Pancreas (tissue), 10 donors: Measurements from ENCODE around the gene NBDY. TPM values are rescaled to one million over a fixed set of nuclear protein-coding genes. Genes with fewer than 3 reads are reported as not detected.
A peak's percentile ranks its signal among the peaks of the same experiment; 100 is the strongest.
"Not testable (repeated sequence)": the region's sequence is repeated elsewhere in the genome, so short reads cannot be mapped to it uniquely, and the experiment has no call there.

Experiments
- ATAC-seq, 4 donors: fragments of 200-7000 bp; cut with Tn5 transposase; one replicate each; pipeline versions ENCODE4 v1.8.0 to v1.9.1; 2020; ENCODE audit warnings: mild to moderate bottlenecking in 4 of 4, moderate library complexity in 4 of 4
- DNase-seq, 6 donors: peaks; one replicate each; pipeline ENCODE4 v3.0.0-alpha.2; 2020
- FAIRE-seq: peaks from 2 replicates; lab custom pipeline; 2012; peaks lifted over from hg19 to GRCh38; lab: Jason Lieb, UNC
- H3K27ac ChIP-seq, 4 donors: fragments of 200-600 bp; sonication (generic); 1 replicate in 3 of 4; 2 replicates in 1 of 4; pipeline versions ENCODE4 v1.5.0 to v1.8.0; 2020
- H3K27me3 ChIP-seq, 4 donors: fragments of 200-600 bp; one replicate each; pipeline ENCODE4 v1.8.0; 2021
- H3K36me3 ChIP-seq, 3 donors: fragments of 200-600 bp; sonication (generic) in 1 of 3; one replicate each; pipeline versions ENCODE4 v1.5.0 to v1.8.0; 2020 to 2021
- H3K4me1 ChIP-seq, 3 donors: fragments of 200-600 bp; one replicate each; pipeline ENCODE4 v1.8.0; 2021
- H3K4me3 ChIP-seq, 4 donors: fragments of 200-600 bp; sonication (generic) in 2 of 4; one replicate each; pipeline versions ENCODE4 v1.5.0 to v1.8.0; 2020 to 2021
- H3K9me3 ChIP-seq, 4 donors: fragments of 200-600 bp; one replicate each; pipeline ENCODE4 v1.8.0; 2021
- CTCF ChIP-seq, 4 donors: fragments of 200-600 bp; sonication (generic) in 3 of 4; IDR thresholded peaks; one replicate each; pipeline versions ENCODE4 v1.5.0 to v1.8.0; 2021; ENCODE audit warnings: antibody characterized with exemption in 4 of 4
- WGBS, 2 donors: extraction: QIAGEN DNeasy Blood & Tissue Kit; methylation state at CpG; one replicate each; pipeline ENCODE4 v1.1.7; 2013; 5-methylcytosine and 5-hydroxymethylcytosine counted together
- intact Hi-C, 3 donors: fragments of 100-400 bp; cut with DNase I; formaldehyde crosslinking; loops; one replicate each; pipeline versions ENCODE4 v1.11.1 to v1.14.2; 2022
- polyA plus RNA-seq, 2 donors: library from polyadenylated mRNA; stranded (reverse); fragments of 200-250 nt; gene quantifications; one replicate each; pipeline ENCODE4 v1.2.3, GENCODE V29; 2013
- total RNA-seq, 6 donors: library from RNA; stranded (reverse); fragmentation: NEBNext Ultra II Directional in 4 of 6; extraction: Animal tissue kit (Norgen Biotek cat#: 25700) in 4 of 6; gene quantifications; one replicate each; pipeline versions ENCODE4 v1.2.1 to v1.2.4, GENCODE V29; 2021 to 2023
- donor health status: healthy with polysubstance abuse.
- donor health status: DM: no; HTN: no; CAD: no; lungs with moderate emphysema.
- donor health status: DM: no; HTN: no; CAD: no.
- donor health status: control.
- donor health status: control.
- donor health status: Bipolar disorder and iron deficiency.
- donor health status: DM: yes; HTN: yes; CAD: no.
- donor health status: DM: no; HTN: no; CAD: no.
- donor health status: DM: no; HTN: no; CAD: no.
- donor health status: DM: yes; HTN: yes; CAD: no.

The NBDY gene
- total and polyA plus RNA-seq, 8 donors = 7.0 to 22.8 (median 9.1) TPM

DNA sequence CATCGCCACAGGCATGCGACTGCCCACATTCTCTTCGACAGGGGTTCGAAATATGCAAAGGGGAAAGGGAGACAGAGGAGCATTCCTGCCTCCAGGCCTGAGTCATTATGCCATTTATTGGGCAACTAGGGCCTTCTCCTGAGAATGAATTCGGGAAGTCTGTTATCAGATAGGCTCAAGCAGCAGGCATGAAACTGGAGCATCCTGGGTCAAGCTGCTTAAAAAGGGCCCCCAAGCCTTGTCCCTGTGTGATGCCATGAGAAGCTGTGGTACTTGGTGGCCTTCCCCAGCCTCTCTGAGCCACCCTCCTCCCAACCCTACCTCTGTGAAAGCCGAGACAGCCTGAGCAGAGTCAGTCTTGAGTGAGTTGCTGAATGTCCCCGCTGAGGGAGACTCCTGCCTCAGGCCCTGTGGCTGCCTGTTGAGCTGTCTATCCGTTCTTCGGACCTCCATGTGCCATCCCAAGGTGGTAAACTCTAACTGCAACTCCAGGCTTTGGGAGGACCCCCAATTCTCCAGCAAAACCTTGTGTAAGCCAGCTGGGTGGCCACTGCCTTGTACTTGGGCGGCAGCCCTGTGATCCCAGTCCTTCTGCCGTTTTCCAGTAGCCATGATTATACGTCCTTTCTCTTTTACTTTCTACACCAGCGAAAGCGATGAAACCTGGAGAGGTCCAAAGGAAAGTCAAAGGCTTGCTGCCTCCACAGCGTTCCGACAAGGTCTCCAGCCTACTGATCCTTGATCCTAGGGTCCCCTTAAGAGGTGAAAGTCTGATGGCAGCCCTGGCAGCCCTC lies 37.7 kb downstream of the NBDY start:
- Histone ChIP-seq H3K9me3 (no peaks in the 10 kb centered on the region), H3K4me1 (peaks cover 0 to 7% (median 3%) of the 10 kb centered on the region in 3 donors), H3K27me3 (no peaks in the 10 kb centered on the region), H3K27ac (no peak overlapping the region), H3K4me3 (peak overlapping the region; percentile 26 to 59 (median 46)), H3K36me3 (no peaks in the 10 kb centered on the region)
- peak in 2 of 6 donors; percentile 12 to 32 for DNase-seq
- FAIRE-seq = no peak
- WGBS, 2 donors = 57 to 94% methylated on average over 16 of the region's 16 CpGs
- no peak for ATAC-seq
- TF ChIP-seq CTCF (IDR thresholded peaks at IDR 0.05) = no peak
- intact Hi-C loops = no loop called here

GRCh38 chrX:56767348-56768119 lies 38.5 kb downstream of the NBDY start:
- FAIRE-seq, intact Hi-C loops, H3K27ac ChIP-seq: not testable (repeated sequence)

DNA sequence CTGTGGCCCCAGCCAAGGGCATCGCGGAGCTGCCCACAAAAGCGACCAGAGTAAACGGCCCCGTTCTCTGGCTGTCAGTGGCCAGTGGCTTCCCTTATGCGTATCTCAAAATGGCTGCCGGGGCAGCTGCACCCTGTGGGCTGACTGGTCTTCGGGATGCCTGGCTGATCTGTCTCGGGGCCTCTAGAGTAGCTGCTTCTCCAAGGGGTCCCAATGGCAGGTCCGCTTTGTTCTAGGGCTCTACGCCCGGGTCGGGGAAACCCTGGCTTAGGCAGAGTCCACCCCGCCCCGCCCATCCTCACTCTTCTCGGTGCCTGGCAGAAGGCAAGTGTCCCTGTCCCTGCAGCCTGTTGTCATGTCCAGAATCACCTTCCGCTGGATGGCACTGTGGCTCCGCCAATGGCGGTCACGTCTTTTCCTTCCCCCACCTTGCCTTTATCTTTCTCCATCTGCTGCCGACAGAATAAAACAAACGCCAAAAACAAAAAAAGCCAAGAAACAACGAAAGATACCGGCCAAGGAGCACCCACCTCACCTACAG lies 39.1 kb downstream of the NBDY start:
- H3K36me3 ChIP-seq, H3K4me3 ChIP-seq, H3K27me3 ChIP-seq, H3K4me1 ChIP-seq, H3K27ac ChIP-seq, intact Hi-C loops, H3K9me3 ChIP-seq, DNase-seq: not testable (repeated sequence)
- FAIRE-seq = peak; percentile 99
- WGBS, 2 donors = no CpG with 5 or more reads among the region's 24 CpGs
- ATAC-seq = peak; percentile 49 to 77 (median 70)

More at GRCh38 chrX:56767348-56768119, 38.5 kb downstream of the NBDY start:
- DNase-seq (peak in 4 of 6 donors; percentile 34 to 86 (median 51)), ATAC-seq (peak; percentile 71 to 86 (median 79))
- H3K27me3 ChIP-seq, H3K9me3 ChIP-seq, H3K4me1 ChIP-seq, H3K36me3 ChIP-seq: not testable (repeated sequence)
- H3K4me3 ChIP-seq = peak overlapping the region; percentile 26 to 59 (median 46)
- whole genome bisulfite sequencing, 2 donors = 59 to 86% methylated on average over 24 to 30 of the region's 45 CpGs

DNA sequence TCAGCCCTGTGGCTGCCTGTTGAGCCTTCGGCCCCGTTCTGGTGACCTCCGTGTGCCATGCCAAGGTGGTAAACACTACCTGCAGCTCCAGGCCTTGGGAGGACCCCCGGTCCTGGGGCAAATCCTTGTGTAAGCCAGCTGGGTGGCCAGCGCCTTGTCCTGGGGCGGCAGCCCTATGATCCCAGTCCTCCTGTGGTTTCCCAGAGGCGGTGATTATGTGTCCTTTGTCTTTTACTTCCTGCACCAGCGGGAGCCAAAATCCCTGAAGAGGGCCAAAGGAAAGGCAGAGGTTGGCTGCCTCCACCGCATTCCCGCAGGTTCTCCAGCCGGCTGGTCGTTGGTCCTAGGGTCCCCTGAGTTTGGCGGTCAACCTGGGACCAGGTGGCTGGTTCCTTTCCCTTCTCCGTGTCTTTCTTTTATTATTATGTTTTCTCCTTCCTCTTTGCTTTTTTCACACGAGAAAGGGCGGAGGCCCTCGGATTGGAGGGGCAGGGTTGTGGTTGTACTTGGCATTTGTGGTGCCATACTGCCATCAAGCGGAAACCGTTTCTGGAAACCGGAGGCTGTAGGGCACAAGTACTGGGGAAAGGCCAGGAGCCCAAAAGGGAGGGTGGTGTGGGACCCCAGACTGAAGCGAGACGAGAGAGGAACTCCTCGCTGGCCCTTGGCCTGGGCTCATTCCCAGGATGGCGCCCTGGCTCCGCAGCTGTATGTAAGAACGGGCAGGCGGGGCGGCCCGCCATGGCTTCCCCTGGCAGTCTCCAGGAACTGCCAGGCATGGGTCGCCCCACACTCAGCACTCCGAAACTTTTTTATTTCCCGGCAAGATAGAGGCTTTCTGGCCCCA lies 43.9 kb downstream of the NBDY start:
- ATAC-seq (peak; percentile 77 to 85 (median 80)), FAIRE-seq (peak; percentile 99)
- WGBS, 2 donors = no CpG with 5 or more reads among the region's 32 CpGs
- DNase-seq, H3K9me3 ChIP-seq, H3K36me3 ChIP-seq, intact Hi-C loops, H3K27me3 ChIP-seq, H3K27ac ChIP-seq, H3K4me3 ChIP-seq, H3K4me1 ChIP-seq: not testable (repeated sequence)

DNA sequence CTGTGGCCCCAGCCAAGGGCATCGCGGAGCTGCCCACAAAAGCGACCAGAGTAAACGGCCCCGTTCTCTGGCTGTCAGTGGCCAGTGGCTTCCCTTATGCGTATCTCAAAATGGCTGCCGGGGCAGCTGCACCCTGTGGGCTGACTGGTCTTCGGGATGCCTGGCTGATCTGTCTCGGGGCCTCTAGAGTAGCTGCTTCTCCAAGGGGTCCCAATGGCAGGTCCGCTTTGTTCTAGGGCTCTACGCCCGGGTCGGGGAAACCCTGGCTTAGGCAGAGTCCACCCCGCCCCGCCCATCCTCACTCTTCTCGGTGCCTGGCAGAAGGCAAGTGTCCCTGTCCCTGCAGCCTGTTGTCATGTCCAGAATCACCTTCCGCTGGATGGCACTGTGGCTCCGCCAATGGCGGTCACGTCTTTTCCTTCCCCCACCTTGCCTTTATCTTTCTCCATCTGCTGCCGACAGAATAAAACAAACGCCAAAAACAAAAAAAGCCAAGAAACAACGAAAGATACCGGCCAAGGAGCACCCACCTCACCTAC lies 44.5 kb downstream of the NBDY start:
- not testable (repeated sequence) for FAIRE-seq

GRCh38 chrX:56778099-56778923 lies 49.3 kb downstream of the NBDY start:
- H3K27me3 ChIP-seq, H3K9me3 ChIP-seq, H3K27ac ChIP-seq, H3K4me1 ChIP-seq, intact Hi-C loops, H3K4me3 ChIP-seq, DNase-seq, H3K36me3 ChIP-seq: not testable (repeated sequence)
- no CpG with 5 or more reads among the region's 32 CpGs for WGBS, 2 donors
- ATAC-seq (peak; percentile 70 to 86 (median 78)), FAIRE-seq (peak; percentile 99)

More for the DNA sequence above, 44.5 kb downstream of the NBDY start:
- H3K27ac ChIP-seq, H3K4me1 ChIP-seq, H3K4me3 ChIP-seq, H3K27me3 ChIP-seq, DNase-seq, H3K36me3 ChIP-seq, intact Hi-C loops, H3K9me3 ChIP-seq: not testable (repeated sequence)
- WGBS, 2 donors = no CpG with 5 or more reads among the region's 24 CpGs
- ATAC-seq = peak; percentile 74 to 78 (median 74)

- FAIRE-seq, intact Hi-C loops, H3K27me3 ChIP-seq, H3K4me3 ChIP-seq, H3K36me3 ChIP-seq, H3K4me1 ChIP-seq, H3K9me3 ChIP-seq, DNase-seq, H3K27ac ChIP-seq: not testable (repeated sequence)
- ATAC-seq = peak; percentile 73 to 87 (median 82)
- WGBS, 2 donors = no CpG with 5 or more reads among the region's 24 CpGs
Observed at GRCh38 chrX:56778924-56779468, 50.0 kb downstream of the NBDY start.

DNA sequence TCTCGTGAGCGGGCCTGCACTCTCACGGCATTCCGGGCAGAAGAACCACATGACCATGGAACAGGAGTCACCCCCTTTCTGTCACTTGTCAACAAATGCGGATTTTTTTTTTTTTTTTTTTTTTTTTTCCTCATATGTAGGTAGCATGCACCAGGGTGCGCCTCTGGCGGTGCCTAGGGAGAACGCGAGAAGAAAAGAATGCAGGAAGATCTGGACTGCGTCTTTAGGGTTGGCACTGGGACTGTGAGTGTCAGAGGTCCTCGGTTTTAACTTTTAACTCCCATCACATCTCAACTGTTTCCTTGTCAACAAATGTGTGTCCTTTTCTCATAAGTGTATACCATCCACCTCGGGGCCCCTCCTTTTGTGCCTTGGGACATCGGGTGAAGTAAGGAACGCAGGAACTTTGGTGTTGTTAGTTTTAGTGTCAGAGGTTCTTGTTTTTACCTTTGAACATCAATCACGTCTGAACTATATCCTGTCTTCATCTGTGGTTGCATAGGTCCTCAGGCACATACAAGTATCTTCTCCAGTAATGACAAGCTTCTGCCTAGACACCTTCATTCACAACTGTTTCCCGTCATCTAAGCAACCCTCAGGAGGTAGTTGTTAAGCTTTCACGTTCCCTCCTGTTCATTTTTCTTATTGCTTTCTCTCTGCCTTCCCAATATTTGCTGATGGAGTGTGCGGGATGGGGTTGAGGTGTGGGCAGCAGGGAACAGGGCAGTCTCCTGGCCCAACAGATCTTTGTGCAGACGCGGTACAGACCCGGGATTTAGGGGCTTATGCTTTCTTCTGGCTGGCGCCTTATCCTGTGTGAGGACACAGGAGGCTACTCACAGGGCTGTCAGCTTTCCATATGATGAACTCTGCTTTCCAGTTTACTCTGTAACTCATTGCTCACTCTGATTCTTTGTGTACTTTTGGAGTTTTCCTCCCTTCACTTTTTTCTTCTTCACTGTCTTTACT lies 51.9 kb downstream of the NBDY start:
- ATAC-seq, H3K27ac ChIP-seq, H3K27me3 ChIP-seq, H3K9me3 ChIP-seq, H3K36me3 ChIP-seq, H3K4me3 ChIP-seq, H3K4me1 ChIP-seq, intact Hi-C loops: not testable (repeated sequence)
- DNase-seq = peak in 1 of 6 donors; percentile 31
- FAIRE-seq = peak; percentile 65
- 79 to 80% methylated on average over 12 of the region's 22 CpGs for WGBS, 2 donors
